Measurements from ENCODE around the gene HK1.

Gene HK1

GRCh38 chr10:69408318-69409175 is 130.3 kb downstream of the HK1 start:
- DNase-seq, result peak; percentile 90

- DNase-seq, result no peak
Observed at GRCh38 chr10:69409176-69409495, 130.8 kb downstream of the HK1 start.

- DNase-seq, result no peak
Observed at GRCh38 chr10:69409968-69410367, 131.7 kb downstream of the HK1 start.

- DNase-seq, result no peak
Observed at GRCh38 chr10:69410487-69410886, 132.2 kb downstream of the HK1 start.

GRCh38 chr10:69411476-69411875 is 133.2 kb downstream of the HK1 start:
- DNase-seq, result no peak

GRCh38 chr10:69412232-69412790 is 134.0 kb downstream of the HK1 start:
- no peak for DNase-seq

- DNase-seq, result no peak
Observed at GRCh38 chr10:69413221-69413865, 135.0 kb downstream of the HK1 start.

- DNase-seq, result no peak
Observed at GRCh38 chr10:69414036-69415018, 136.0 kb downstream of the HK1 start.

GRCh38 chr10:69415049-69415448 is 136.8 kb downstream of the HK1 start:
- DNase-seq, result no peak

- DNase-seq, result no peak
Observed at GRCh38 chr10:69415951-69416350, 137.7 kb downstream of the HK1 start.

- no peak for DNase-seq
Observed at GRCh38 chr10:69416695-69417094, 138.4 kb downstream of the HK1 start, which contains the start of gene TACR2. Gene TACR2 (minus strand): TSS chr10:69416918. CDS start chr10:69416323, 595 bp downstream.

- DNase-seq, result no peak
Observed at GRCh38 chr10:69417542-69417941, 139.2 kb downstream of the HK1 start.

- DNase-seq, result no peak
Observed at GRCh38 chr10:69418052-69418752, 139.9 kb downstream of the HK1 start.

- no peak for DNase-seq
Observed at GRCh38 chr10:69419096-69419743, 140.9 kb downstream of the HK1 start.

GRCh38 chr10:69419744-69420126 is 141.4 kb downstream of the HK1 start:
- DNase-seq, result no peak

- DNase-seq, result no peak
Observed at GRCh38 chr10:69421611-69422308, 143.5 kb downstream of the HK1 start.

GRCh38 chr10:69422676-69423075 is 144.4 kb downstream of the HK1 start:
- DNase-seq, result no peak

GRCh38 chr10:69425041-69425440 is 146.7 kb downstream of the HK1 start:
- no peak for DNase-seq

- DNase-seq, result no peak
Observed at GRCh38 chr10:69425511-69426298, 147.4 kb downstream of the HK1 start.

GRCh38 chr10:69426376-69426727 is 148.1 kb downstream of the HK1 start:
- no peak for DNase-seq

Measured in activated CD4-positive, CD25-positive, alpha-beta regulatory T cell treated with anti-CD3 and anti-CD28 coated beads, Interleukin-2, amount 50 U/mL, for 72 hours (primary cell).